Fibroblast of pulmonary artery (primary cell): Measurements from ENCODE around the gene CDC42BPA.
A peak's percentile ranks its signal among the peaks of the same experiment; 100 is the strongest.

ENCODE experiments used
- DNase-seq: peaks from one replicate; pipeline ENCODE4 v3.0.0-alpha.2; 2010; ENCODE audit warnings: low read depth
- H3K4me3 ChIP-seq: replicated peaks from 2 replicates; pipeline ENCODE4 v1.5.1; 2011; ENCODE audit warnings: low read depth, mild to moderate bottlenecking, control low read depth, low read length, moderate library complexity
- TF ChIP-seq, protein P1 (sequence below): IDR thresholded peaks from 2 replicates; pipeline ENCODE4 v1.5.1; 2011; ENCODE audit warnings: mild to moderate bottlenecking, control low read depth, low read length, inconsistent platforms; ENCODE audit errors: missing control alignments

Gene CDC42BPA

DNA sequence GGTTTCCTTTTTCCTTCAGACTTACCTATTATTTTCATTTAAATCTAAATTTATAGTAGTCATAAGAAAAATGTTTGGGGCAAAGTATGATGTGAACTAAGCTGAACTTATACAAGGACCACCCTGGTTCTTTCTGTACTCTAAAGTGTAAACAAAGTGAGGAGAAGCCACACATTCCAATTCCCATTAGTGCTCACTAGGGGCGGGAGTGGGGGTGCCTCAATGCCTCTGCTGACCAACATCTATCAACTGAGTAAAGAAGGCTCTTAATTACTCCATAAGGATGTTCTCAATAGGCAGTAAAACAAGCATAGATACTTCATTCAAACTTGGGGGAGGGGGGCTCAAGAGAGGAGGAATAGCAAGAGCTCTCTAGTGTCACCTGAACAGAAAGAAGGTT, 151.7 kb downstream of the CDC42BPA start:
- no peak overlapping the region for H3K4me3 ChIP-seq
- TF ChIP-seq, protein P1, sequence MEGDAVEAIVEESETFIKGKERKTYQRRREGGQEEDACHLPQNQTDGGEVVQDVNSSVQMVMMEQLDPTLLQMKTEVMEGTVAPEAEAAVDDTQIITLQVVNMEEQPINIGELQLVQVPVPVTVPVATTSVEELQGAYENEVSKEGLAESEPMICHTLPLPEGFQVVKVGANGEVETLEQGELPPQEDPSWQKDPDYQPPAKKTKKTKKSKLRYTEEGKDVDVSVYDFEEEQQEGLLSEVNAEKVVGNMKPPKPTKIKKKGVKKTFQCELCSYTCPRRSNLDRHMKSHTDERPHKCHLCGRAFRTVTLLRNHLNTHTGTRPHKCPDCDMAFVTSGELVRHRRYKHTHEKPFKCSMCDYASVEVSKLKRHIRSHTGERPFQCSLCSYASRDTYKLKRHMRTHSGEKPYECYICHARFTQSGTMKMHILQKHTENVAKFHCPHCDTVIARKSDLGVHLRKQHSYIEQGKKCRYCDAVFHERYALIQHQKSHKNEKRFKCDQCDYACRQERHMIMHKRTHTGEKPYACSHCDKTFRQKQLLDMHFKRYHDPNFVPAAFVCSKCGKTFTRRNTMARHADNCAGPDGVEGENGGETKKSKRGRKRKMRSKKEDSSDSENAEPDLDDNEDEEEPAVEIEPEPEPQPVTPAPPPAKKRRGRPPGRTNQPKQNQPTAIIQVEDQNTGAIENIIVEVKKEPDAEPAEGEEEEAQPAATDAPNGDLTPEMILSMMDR, result no peak
- DNase-seq, result no peak

DNA sequence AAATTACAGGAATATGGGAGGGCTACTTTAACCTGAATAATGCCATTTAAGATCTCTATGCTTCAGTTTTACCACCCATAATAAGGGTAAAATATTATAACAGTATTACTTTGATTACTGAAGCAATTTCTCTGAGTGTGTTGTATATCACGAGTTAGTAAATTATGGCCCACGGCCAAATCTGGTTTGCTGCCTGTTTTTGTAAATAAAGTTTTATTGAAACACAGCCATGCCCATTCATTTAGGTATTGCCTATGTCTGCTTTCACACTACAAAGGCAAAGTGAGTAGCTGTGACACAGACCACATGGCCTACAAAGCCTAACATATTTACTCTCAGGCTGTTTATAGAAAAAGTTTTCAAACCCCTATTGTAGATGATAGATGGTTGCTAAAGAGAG, 156.8 kb downstream of the CDC42BPA start:
- H3K4me3 ChIP-seq, result no peak overlapping the region
- no peak for DNase-seq
- TF ChIP-seq, protein P1, result no peak

DNA sequence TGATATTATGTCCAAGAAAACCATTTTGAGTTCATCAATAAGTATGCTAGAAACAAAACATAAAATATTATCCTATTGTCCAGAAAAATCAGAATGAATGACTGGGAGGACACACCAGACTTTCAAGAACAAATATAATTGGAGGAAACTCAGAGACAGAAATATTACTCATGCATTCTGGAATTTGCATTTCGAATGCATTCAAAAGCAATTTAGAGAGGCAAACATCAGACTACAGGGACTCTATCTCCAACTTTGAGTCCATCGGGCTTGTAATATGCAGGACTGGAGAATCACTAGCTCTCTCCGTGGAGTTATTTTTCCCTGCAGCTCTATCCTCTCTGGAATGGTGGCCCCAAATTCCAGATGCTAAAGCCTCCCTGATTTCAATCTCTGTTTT, 161.8 kb downstream of the CDC42BPA start:
- peak; percentile 11 for DNase-seq
- H3K4me3 ChIP-seq, result no peak overlapping the region
- TF ChIP-seq, protein P1, result no peak

DNA sequence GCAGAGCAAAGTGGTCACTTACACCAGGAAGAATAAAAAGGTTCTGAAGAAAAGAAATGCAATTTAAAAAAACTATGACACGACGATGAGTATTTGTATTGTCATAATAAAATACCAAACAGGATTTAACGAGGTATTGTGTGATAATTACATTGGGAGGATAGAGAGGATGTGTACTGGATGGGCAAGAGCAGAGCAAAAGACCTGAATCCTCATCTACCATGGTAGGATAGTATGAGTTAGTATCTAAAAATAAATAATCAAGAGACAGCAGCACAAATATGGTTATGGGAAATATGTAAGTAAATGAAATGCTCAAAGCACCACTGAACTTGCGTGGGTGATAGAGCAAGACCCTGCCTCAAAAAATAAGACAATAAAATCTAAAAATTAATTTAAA, 162.6 kb downstream of the CDC42BPA start:
- TF ChIP-seq, protein P1, result no peak
- no peak for DNase-seq
- no peak overlapping the region for H3K4me3 ChIP-seq

DNA sequence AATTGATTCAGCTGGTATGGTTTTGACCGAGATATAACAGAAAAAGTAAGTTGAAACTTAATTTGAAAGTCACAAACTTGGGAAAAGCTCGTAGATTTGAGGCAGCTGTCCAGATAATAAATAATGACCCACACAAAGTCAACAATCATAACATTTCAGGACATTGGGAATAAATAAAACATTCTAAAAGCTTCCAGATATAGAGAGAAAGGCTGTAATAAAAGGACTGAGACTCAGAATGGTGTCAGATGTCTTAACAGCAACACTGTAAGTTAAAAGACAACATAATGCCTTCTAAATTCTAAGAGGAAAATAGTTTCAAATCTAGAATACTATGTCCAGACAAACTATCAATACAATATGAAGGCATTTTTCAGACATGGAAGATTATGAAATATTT, 163.3 kb downstream of the CDC42BPA start:
- H3K4me3 ChIP-seq, result no peak overlapping the region
- no peak for DNase-seq
- TF ChIP-seq, protein P1, result no peak

DNA sequence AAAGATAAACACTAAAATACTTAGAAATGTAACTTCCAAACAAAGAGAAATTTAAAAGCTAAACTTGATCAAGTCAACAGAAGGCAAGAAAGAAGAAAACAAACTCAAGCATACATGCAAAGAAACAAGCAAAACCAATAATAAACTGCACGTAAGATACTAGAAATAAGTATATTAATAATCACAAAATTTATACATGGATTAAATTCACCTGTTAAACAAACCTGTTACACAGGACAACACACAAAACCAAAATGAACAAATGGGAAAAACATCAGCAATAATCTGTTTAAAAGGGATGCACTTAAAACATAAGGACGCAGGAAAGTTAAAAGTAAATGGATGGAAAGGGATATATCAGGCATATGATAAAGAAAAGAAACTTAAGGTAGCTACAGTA, 165.8 kb downstream of the CDC42BPA start:
- no peak overlapping the region for H3K4me3 ChIP-seq
- TF ChIP-seq, protein P1, result no peak
- no peak for DNase-seq

DNA sequence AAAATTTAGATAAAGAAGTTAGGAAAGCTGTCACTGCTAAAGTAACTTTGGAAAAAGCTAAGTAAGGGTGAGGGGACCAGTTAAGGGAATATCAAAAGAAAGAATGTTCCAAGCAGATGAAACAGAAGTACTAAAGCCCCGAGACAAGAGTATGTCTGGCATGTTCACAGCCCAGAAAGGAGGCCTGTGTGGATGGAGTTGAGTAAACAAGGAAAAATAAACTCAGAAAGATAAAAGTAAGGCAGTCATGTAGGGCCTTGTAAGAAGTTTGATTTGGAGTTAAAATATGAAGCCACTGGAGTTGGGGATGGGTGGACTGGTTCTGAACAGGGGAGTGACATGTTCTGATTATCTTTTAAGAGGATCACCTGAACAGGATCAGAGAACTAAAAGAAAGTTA, 177.9 kb downstream of the CDC42BPA start:
- H3K4me3 ChIP-seq, result no peak overlapping the region
- DNase-seq, result no peak
- TF ChIP-seq, protein P1, result no peak
